HG03066 (cell line): ENCODE measurements around the gene CCNE1.

Experiments
- ATAC-seq: cut with Tn5 transposase; IDR thresholded peaks from one replicate; pipeline ENCODE4 v1.9.1; 2021; ENCODE audit warnings: low read depth; ENCODE audit not compliant: unreplicated experiment

CCNE1 gene

DNA sequence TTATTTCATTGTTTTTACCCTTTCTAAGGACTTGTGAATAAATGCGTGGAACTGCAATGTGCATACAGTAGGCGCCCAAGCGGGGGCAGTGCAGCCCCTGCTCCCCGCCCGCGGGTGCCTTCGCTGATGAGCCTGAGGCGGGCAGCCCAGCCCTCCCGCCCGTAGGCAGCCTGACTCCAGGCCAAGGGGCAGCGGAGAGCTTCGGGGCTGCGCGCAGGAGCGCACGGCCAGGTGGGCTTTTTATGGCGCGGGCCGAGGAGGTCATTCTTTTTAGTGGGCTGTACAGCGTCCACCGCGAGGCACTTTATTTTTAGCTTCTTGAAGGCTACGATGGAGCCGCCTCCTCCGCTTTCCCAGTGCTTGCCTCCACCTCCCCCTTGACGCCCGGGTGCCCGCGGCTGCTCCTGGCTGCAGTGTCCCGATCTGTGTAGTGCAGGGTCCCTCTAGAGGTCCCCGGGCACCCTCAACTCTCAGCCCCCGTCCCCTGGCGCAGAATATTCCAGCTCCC is 60.5 kb downstream of the CCNE1 start:
- no peak for ATAC-seq

GRCh38 chr19:29873024-29873800 is 61.4 kb downstream of the CCNE1 start:
- no peak for ATAC-seq
